ENCODE measurements around the gene SLC6A9. TPM values are rescaled to one million over a fixed set of nuclear protein-coding genes. Genes with fewer than 3 reads are reported as not detected.

The SLC6A9 gene
- total and polyA plus RNA-seq, 10 donors = 0.26 to 6.1 (median 2.3) TPM

DNA sequence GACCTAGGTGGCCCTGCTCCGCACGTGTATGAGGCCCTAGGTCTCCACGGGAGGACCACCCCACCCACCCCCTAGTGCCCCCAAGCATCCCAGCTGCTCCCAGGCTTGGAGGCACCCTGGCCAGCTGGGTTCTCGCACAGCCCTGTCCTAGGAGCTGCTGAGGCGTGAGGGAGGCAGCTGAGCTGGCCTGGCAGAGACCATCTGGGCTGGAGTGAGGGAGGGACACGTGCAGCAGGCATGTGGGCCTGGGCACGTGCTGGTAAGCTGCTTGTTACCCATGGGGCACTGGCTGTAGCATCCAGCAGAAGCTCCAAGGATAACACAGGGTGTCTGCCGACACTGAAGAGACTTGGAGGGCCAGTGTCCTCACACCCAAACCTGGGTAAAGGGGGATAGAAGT is 10.1 kb downstream of the SLC6A9 start:
- no peak for DNase-seq
- TF ChIP-seq, protein P1, sequence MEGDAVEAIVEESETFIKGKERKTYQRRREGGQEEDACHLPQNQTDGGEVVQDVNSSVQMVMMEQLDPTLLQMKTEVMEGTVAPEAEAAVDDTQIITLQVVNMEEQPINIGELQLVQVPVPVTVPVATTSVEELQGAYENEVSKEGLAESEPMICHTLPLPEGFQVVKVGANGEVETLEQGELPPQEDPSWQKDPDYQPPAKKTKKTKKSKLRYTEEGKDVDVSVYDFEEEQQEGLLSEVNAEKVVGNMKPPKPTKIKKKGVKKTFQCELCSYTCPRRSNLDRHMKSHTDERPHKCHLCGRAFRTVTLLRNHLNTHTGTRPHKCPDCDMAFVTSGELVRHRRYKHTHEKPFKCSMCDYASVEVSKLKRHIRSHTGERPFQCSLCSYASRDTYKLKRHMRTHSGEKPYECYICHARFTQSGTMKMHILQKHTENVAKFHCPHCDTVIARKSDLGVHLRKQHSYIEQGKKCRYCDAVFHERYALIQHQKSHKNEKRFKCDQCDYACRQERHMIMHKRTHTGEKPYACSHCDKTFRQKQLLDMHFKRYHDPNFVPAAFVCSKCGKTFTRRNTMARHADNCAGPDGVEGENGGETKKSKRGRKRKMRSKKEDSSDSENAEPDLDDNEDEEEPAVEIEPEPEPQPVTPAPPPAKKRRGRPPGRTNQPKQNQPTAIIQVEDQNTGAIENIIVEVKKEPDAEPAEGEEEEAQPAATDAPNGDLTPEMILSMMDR (IDR thresholded peaks at IDR 0.05 in 8 of 11, conservative IDR thresholded peaks at IDR 0.05 in 3 of 11) = no peak
- TF ChIP-seq POLR2AphosphoS5 (IDR thresholded peaks at IDR 0.05) = no peak
- TF ChIP-seq POLR2A (IDR thresholded peaks at IDR 0.05) = no peak
- H3K4me3 ChIP-seq = no peak overlapping the region
- H3K27ac ChIP-seq = no peak overlapping the region
- H3K9me3 ChIP-seq = no peaks in the 10 kb centered on the region
- WGBS, 5 donors = 83 to 96% (median 87%) methylated on average over 4 to 8 of the region's 8 CpGs
- H3K4me1 ChIP-seq = peaks cover 0 to 19% (median 1%) of the 10 kb centered on the region in 6 donors
- H3K27me3 ChIP-seq (replicated peaks in 1 of 7) = no peaks in the 10 kb centered on the region
- intact Hi-C loops (cut with DNase I; ENCODE audit: low total_unique reads) = no loop called here
- no peaks in the 10 kb centered on the region for H3K36me3 ChIP-seq

DNA sequence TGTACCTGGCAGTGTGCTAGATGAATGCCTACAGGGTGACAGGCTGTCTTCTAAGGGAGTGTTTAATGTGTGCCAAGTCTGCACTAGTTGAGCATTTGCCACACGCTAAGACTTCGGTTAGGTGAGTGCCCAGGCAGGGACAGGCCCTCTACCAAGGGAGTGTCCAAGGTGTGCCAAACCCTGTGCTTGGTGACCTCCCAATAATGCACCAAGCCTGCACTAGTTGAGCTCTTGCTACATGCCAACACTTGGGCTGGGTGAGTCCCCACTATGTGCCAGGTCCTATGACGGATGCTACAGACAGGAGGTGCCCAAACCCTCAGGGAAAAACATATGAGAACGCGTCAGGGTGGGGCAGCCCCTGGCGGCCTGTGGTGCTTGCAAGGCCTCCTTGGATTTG is 10.8 kb downstream of the SLC6A9 start:
- no peak for DNase-seq
- no peaks in the 10 kb centered on the region for H3K36me3 ChIP-seq
- no peaks in the 10 kb centered on the region for H3K27me3 ChIP-seq (replicated peaks in 1 of 7)
- peaks cover 0 to 12% (median 0%) of the 10 kb centered on the region in 6 donors for H3K4me1 ChIP-seq
- no peak overlapping the region for H3K27ac ChIP-seq
- H3K9me3 ChIP-seq = no peaks in the 10 kb centered on the region
- H3K4me3 ChIP-seq = no peak overlapping the region
- TF ChIP-seq, protein P1 (IDR thresholded peaks at IDR 0.05 in 8 of 11, conservative IDR thresholded peaks at IDR 0.05 in 3 of 11) = no peak
- intact Hi-C loops (cut with DNase I; ENCODE audit: low total_unique reads) = no loop called here
- 79 to 91% (median 87%) methylated on average over 4 to 6 of the region's 6 CpGs for WGBS, 5 donors

DNA sequence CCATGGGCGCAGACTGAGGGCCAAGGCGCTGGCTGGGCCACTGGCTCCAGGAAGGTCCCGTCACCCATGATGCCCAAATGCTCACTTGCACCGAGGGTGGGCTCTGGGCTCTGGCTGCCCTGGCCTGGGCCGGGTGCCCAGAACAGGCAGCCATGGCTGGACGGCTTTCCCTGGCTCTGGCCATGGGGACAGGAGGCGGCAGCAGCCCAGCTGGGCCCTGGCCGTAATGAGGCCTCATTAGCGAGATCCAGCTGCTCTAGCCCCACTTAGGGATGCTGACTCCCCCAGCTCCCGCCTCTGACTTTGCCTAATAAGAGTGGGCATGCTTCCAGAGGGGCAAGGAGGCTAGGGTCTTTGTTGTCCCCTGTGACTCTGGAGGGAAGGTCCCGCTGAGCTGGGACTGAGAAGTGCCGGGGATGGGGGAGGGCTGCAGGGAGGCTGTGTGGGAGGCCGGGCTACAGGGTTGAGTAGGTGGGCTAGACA is 11.8 kb downstream of the SLC6A9 start:
- H3K4me3 ChIP-seq = no peak overlapping the region
- TF ChIP-seq, protein P1 (IDR thresholded peaks at IDR 0.05 in 8 of 11, conservative IDR thresholded peaks at IDR 0.05 in 3 of 11) = no peak
- peak in 1 of 3 donors; percentile 18 for TF ChIP-seq POLR2AphosphoS5 (IDR thresholded peaks at IDR 0.05)
- no peaks in the 10 kb centered on the region for H3K27me3 ChIP-seq (replicated peaks in 1 of 7)
- WGBS, 5 donors = 78 to 87% (median 84%) methylated on average over 11 to 13 of the region's 13 CpGs
- no peak overlapping the region for H3K27ac ChIP-seq
- DNase-seq = no peak
- no peaks in the 10 kb centered on the region for H3K36me3 ChIP-seq
- H3K4me1 ChIP-seq = peaks cover 0 to 2% (median 0%) of the 10 kb centered on the region in 6 donors
- no peaks in the 10 kb centered on the region for H3K9me3 ChIP-seq
- intact Hi-C loops (cut with DNase I; ENCODE audit: low total_unique reads) = no loop called here

DNA sequence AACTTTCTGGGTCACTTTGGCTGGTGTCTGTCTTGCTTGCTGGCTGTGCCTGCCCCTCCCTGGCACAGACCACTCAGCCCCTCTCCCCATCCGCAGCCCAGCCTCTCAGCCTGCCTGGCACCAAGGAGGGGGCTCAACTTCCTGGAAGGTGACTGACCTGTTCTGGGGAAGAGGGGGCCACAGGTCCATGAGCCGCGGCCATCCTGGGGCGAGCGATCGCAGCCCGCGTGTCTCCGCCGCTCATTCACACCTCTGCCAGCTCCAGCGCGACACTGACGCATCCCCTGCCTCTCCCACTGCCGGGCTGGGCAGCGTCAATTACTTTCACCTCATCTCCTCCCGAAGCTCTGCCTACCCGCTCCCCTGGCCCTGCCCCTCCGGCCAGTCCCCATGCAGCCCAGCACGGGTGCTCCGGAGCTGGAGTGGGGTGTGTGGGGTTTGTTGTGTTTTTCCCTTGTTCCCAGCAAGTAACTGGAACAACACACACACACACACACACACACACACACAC is 14.3 kb downstream of the SLC6A9 start:
- no peaks in the 10 kb centered on the region for H3K4me1 ChIP-seq
- no peak overlapping the region for H3K27ac ChIP-seq
- H3K9me3 ChIP-seq = no peaks in the 10 kb centered on the region
- intact Hi-C loops (cut with DNase I; ENCODE audit: low total_unique reads) = no loop called here
- no peak for DNase-seq
- WGBS, 5 donors = 85 to 96% (median 89%) methylated on average over 20 of the region's 20 CpGs
- H3K27me3 ChIP-seq (replicated peaks in 1 of 7) = no peaks in the 10 kb centered on the region
- H3K4me3 ChIP-seq = no peak overlapping the region
- no peaks in the 10 kb centered on the region for H3K36me3 ChIP-seq
- TF ChIP-seq, protein P1 (IDR thresholded peaks at IDR 0.05 in 8 of 11, conservative IDR thresholded peaks at IDR 0.05 in 3 of 11) = no peak
- TF ChIP-seq POLR2AphosphoS5 (IDR thresholded peaks at IDR 0.05) (no peak), POLR2A (IDR thresholded peaks at IDR 0.05) (no peak)

Measured in spleen (tissue), 11 donors.